H1 (cell line): ENCODE measurements around the gene TLR2. TPM values are rescaled to one million over a fixed set of nuclear protein-coding genes. Genes with fewer than 3 reads are reported as not detected.

ENCODE experiments used
- CTCF ChIA-PET: fragments of 300-600 bp; sonication (Branson Sonifier 250); formaldehyde crosslinking; loops from one replicate; lab custom pipeline; 2021; ENCODE audit not compliant: partially characterized antibody; lab: Charles Lee
- POLR2A ChIA-PET: fragments of 300-600 bp; sonication (Branson Sonifier 250); formaldehyde crosslinking; loops from one replicate; lab custom pipeline; 2021; ENCODE audit warnings: inconsistent platforms; ENCODE audit not compliant: partially characterized antibody; lab: Charles Lee
- DNase-seq, 2 experiments: peaks; one replicate each; pipeline versions ENCODE4 v3.0.0 to v3.0.0-alpha.2; 2010 to 2022; ENCODE audit warnings: low spot score in 2 of 2, low read depth in 1 of 2, mixed read lengths in 1 of 2
- FAIRE-seq: peaks from 2 replicates; lab custom pipeline; 2011; peaks lifted over from hg19 to GRCh38; lab: Jason Lieb, UNC
- H2AFZ ChIP-seq: 2 replicates; pipeline ENCODE4 v1.8.1; 2012; ENCODE audit warnings: low read length, inconsistent platforms
- H2AK5ac ChIP-seq: 2 replicates; pipeline ENCODE4 v1.6.1; 2013; ENCODE audit warnings: low read depth, low read length
- H2BK120ac ChIP-seq: replicated peaks from 2 replicates; pipeline ENCODE3; 2013; ENCODE audit warnings: low read depth, low read length, inconsistent platforms
- H2BK12ac ChIP-seq: 2 replicates; pipeline ENCODE4 v1.6.1; 2013; ENCODE audit warnings: low read depth, low read length
- H2BK15ac ChIP-seq: 2 replicates; pipeline ENCODE4 v1.6.1; 2013; ENCODE audit warnings: low read length
- H2BK20ac ChIP-seq: 2 replicates; pipeline ENCODE4 v1.6.1; 2013; ENCODE audit warnings: low read length
- H2BK5ac ChIP-seq: 2 replicates; pipeline ENCODE4 v1.6.1; 2013; ENCODE audit warnings: low read depth, low read length
- H3K14ac ChIP-seq: 2 replicates; pipeline ENCODE4 v1.6.1; 2013; ENCODE audit warnings: inconsistent platforms; ENCODE audit not compliant: insufficient read length
- H3K18ac ChIP-seq: 2 replicates; pipeline ENCODE4 v1.6.1; 2013; ENCODE audit warnings: low read length; ENCODE audit errors: extremely low read depth
- H3K23ac ChIP-seq: 2 replicates; pipeline ENCODE4 v1.6.1; 2013; ENCODE audit warnings: inconsistent platforms; ENCODE audit not compliant: insufficient read length
- H3K23me2 ChIP-seq: 2 replicates; pipeline ENCODE4 v1.6.1; 2013; ENCODE audit warnings: low read depth, low read length
- H3K27ac ChIP-seq: 2 replicates; pipeline ENCODE4 v1.6.1; 2011; ENCODE audit warnings: low read depth, low read length, inconsistent platforms
- H3K27me3 ChIP-seq, 4 experiments: replicated peaks in 1 of 4; 1 replicate in 1 of 4; 2 replicates in 3 of 4; pipeline versions ENCODE4 v1.6.1 to v1.8.1; 2011 to 2013; ENCODE audit warnings: low read length in 3 of 4, mild to moderate bottlenecking in 3 of 4, inconsistent platforms in 2 of 4, mixed read lengths in 2 of 4, moderate library complexity in 1 of 4; ENCODE audit not compliant: control insufficient read depth in 3 of 4, insufficient read depth in 3 of 4; ENCODE audit errors: extremely low read depth in 1 of 4
- H3K36me3 ChIP-seq, 4 experiments: 2 replicates each; pipeline versions ENCODE4 v1.6.1 to v1.8.1; 2011 to 2013; ENCODE audit warnings: mild to moderate bottlenecking in 4 of 4, low read length in 3 of 4, moderate library complexity in 2 of 4, control low read depth in 1 of 4, inconsistent platforms in 1 of 4; ENCODE audit not compliant: insufficient read depth in 4 of 4, control insufficient read depth in 2 of 4
- H3K4ac ChIP-seq: replicated peaks from 2 replicates; pipeline ENCODE3; 2013; ENCODE audit warnings: low read length, low read depth, mixed read lengths, inconsistent platforms; ENCODE audit not compliant: insufficient read length
- H3K4me1 ChIP-seq, 4 experiments: replicated peaks in 1 of 4; 1 replicate in 1 of 4; 2 replicates in 3 of 4; pipeline versions ENCODE4 v1.6.1 to v1.8.1; 2011 to 2013; ENCODE audit warnings: low read length in 3 of 4, inconsistent platforms in 2 of 4, mixed read lengths in 1 of 4; ENCODE audit not compliant: insufficient read depth in 4 of 4, control insufficient read depth in 3 of 4
- H3K4me2 ChIP-seq, 2 experiments: 2 replicates each; pipeline versions ENCODE4 v1.6.1 to v1.8.1; 2011 to 2013; ENCODE audit warnings: low read depth in 2 of 2, low read length in 2 of 2, control low read depth in 1 of 2, inconsistent platforms in 1 of 2, mild to moderate bottlenecking in 1 of 2; ENCODE audit not compliant: insufficient read depth in 1 of 2
- H3K4me3 ChIP-seq, 4 experiments: fragments of 200-600, 300-600 bp in 1 of 4; sonication (generic), shearing (Covaris generic), sonication (Bioruptor Twin) in 1 of 4; 2 replicates each; pipeline versions ENCODE4 v1.5.1 to v1.8.1; 2011 to 2016; ENCODE audit warnings: low read length in 4 of 4, low read depth in 3 of 4, control low read depth in 2 of 4, inconsistent platforms in 2 of 4, mild to moderate bottlenecking in 2 of 4, mixed read lengths in 1 of 4, moderate library complexity in 1 of 4; ENCODE audit not compliant: insufficient read depth in 2 of 4; ENCODE audit errors: extremely low read depth in 1 of 4
- H3K56ac ChIP-seq: replicated peaks from 2 replicates; pipeline ENCODE3; 2013; ENCODE audit warnings: low read depth, mild to moderate bottlenecking, mixed read lengths, low read length, inconsistent platforms; ENCODE audit not compliant: insufficient read length
- H3K79me1 ChIP-seq: 2 replicates; pipeline ENCODE4 v1.6.1; 2013; ENCODE audit warnings: low read depth, low read length, control low read depth
- H3K79me2 ChIP-seq, 2 experiments: 2 replicates each; pipeline versions ENCODE4 v1.6.1 to v1.8.1; 2012 to 2013; ENCODE audit warnings: low read length in 2 of 2, mild to moderate bottlenecking in 2 of 2, inconsistent platforms in 1 of 2; ENCODE audit not compliant: insufficient read depth in 2 of 2, control insufficient read depth in 1 of 2
- H3K9ac ChIP-seq, 4 experiments: replicated peaks in 1 of 4; 1 replicate in 1 of 4; 2 replicates in 3 of 4; pipeline versions ENCODE4 v1.6.1 to v1.8.1; 2011 to 2013; ENCODE audit warnings: low read depth in 3 of 4, low read length in 3 of 4, control low read depth in 2 of 4, mild to moderate bottlenecking in 2 of 4, moderate library complexity in 2 of 4, inconsistent platforms in 1 of 4; ENCODE audit errors: extremely low read depth in 1 of 4
- H3K9me3 ChIP-seq, 2 experiments: 2 replicates each; pipeline versions ENCODE4 v1.6.1 to v1.8.1; 2012 to 2013; ENCODE audit warnings: mild to moderate bottlenecking in 2 of 2, moderate library complexity in 2 of 2, control low read depth in 1 of 2, inconsistent platforms in 1 of 2, low read depth in 1 of 2, low read length in 1 of 2, mixed read lengths in 1 of 2; ENCODE audit not compliant: insufficient read depth in 2 of 2
- H4K20me1 ChIP-seq, 2 experiments: replicated peaks in 1 of 2; 2 replicates each; pipeline versions ENCODE3 to v1.8.1; 2011 to 2013; ENCODE audit warnings: inconsistent platforms in 2 of 2, low read length in 2 of 2, mild to moderate bottlenecking in 1 of 2; ENCODE audit not compliant: insufficient read depth in 2 of 2, control insufficient read depth in 1 of 2
- H4K5ac ChIP-seq: 2 replicates; pipeline ENCODE4 v1.6.1; 2013; ENCODE audit warnings: low read length, low read depth, mixed read lengths, inconsistent platforms; ENCODE audit not compliant: insufficient read length
- H4K8ac ChIP-seq: 2 replicates; pipeline ENCODE4 v1.8.0; 2013; ENCODE audit warnings: mild to moderate bottlenecking, moderate library complexity, low read length, inconsistent platforms; ENCODE audit not compliant: insufficient read depth; ENCODE audit errors: extremely low read depth
- H4K91ac ChIP-seq: replicated peaks from 2 replicates; pipeline ENCODE3; 2013; ENCODE audit warnings: low read length, mixed read lengths, inconsistent platforms; ENCODE audit not compliant: insufficient read length
- TAF1 ChIP-seq: IDR thresholded peaks from 2 replicates; pipeline ENCODE4 v1.6.1; 2011; ENCODE audit warnings: mild to moderate bottlenecking, low read depth, low read length
- WGBS, 2 experiments: shearing (Covaris generic) in 1 of 2; methylation state at CpG; one replicate each; pipeline versions ENCODE4 v1.1.6 to v1.1.7; 2013 to 2015; ENCODE audit warnings: low lambda C conversion rate in 2 of 2, mixed read lengths in 2 of 2, inconsistent platforms in 1 of 2, low coverage in 1 of 2, missing lambda C conversion rate in 1 of 2; ENCODE audit not compliant: insufficient replicate concordance in 2 of 2, insufficient coverage in 1 of 2, insufficient read length in 1 of 2; ENCODE audit errors: extremely low coverage in 1 of 2, missing lambda C conversion rate in 1 of 2; 5-methylcytosine and 5-hydroxymethylcytosine counted together
- polyA plus RNA-seq, 7 experiments: library from polyadenylated mRNA; depleted of rRNA in 3 of 7; stranded (reverse) in 5 of 7; unstranded in 2 of 7; fragments of >200 nt in 5 of 7; fragments of 200-250 nt in 2 of 7; gene quantifications; 1 replicate in 5 of 7; 2 replicates in 1 of 7; 4 replicates in 1 of 7; pipeline versions ENCODE4 v1.2.1 to v1.2.3, GENCODE V29; 2011 to 2013; ENCODE audit warnings: missing spikeins in 2 of 7, mixed read lengths in 2 of 7
- total RNA-seq: library from RNA; stranded (reverse); fragmentation: NEBNext Ultra II Directional; extraction: Animal tissue kit (Norgen Biotek cat#: 25700); gene quantifications from 2 replicates; pipeline ENCODE4 v1.2.1, GENCODE V29; 2021

The TLR2 gene
- total and polyA plus RNA-seq, 2 of the 8 experiments (the other 6 are each of a cell fraction or from before 2014, with no cell fraction given): 1.3 TPM

DNA sequence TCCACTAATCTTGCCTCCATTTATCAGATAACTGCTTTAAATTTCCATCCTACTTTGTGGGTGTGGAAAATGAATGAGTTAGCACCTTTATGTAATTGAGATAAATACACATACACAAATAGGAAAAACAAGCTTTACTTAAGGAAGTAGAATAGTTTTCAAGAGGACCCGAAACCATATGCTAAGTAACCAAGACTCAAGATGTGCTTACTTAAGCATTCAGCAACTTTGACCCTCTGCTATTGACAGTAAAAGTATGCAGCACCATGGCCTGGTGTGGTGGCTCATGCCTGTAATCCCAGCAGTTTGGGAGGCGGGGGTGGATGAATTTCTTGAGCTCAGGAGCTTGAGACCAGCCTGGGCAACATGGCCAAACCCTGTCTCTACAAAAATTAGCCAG is 45.8 kb downstream of the TLR2 start:
- no peaks in the 10 kb centered on the region for H3K79me1 ChIP-seq
- no peaks in the 10 kb centered on the region for H3K36me3 ChIP-seq
- no peaks in the 10 kb centered on the region for H3K23me2 ChIP-seq
- H4K5ac ChIP-seq: no peak overlapping the region
- CTCF ChIA-PET: interaction anchor here (0.7 to 1.6 kb wide), 2 partner anchors 82 to 95 kb away, joined by 3 read pairs; no protein-coding TSS in a partner anchor
- no peak overlapping the region for H3K9ac ChIP-seq
- H3K27ac ChIP-seq: no peak overlapping the region
- no peak overlapping the region for H2AK5ac ChIP-seq
- H4K8ac ChIP-seq: no peak overlapping the region
- H4K20me1 ChIP-seq: no peaks in the 10 kb centered on the region
- H3K9me3 ChIP-seq: no peaks in the 10 kb centered on the region
- 79% methylated on average over 2 of the region's 2 CpGs; no CpG with 5 or more reads in 1 of the 2 experiments for WGBS, 2 experiments
- no peak overlapping the region for H2BK12ac ChIP-seq
- no peak overlapping the region for H3K4me2 ChIP-seq
- H2BK15ac ChIP-seq: no peak overlapping the region
- H3K4me1 ChIP-seq: no peaks in the 10 kb centered on the region
- H3K14ac ChIP-seq: no peak overlapping the region
- POLR2A ChIA-PET: no interaction called here
- DNase-seq (no peak), FAIRE-seq (no peak)
- H2BK5ac ChIP-seq: no peak overlapping the region
- H3K4ac ChIP-seq: no peak overlapping the region
- H3K4me3 ChIP-seq: no peak overlapping the region
- no peak overlapping the region for H3K18ac ChIP-seq
- no peak overlapping the region for H3K56ac ChIP-seq
- H4K91ac ChIP-seq: no peak overlapping the region
- no peak overlapping the region for H2BK120ac ChIP-seq
- no peak for TF ChIP-seq TAF1
- TF ChIP-seq, all 59 proteins: peak for 0
- no peak overlapping the region for H2AFZ ChIP-seq
- no peaks in the 10 kb centered on the region for H3K27me3 ChIP-seq
- no peak overlapping the region for H3K23ac ChIP-seq
- no peak overlapping the region for H2BK20ac ChIP-seq
- no peaks in the 10 kb centered on the region for H3K79me2 ChIP-seq
